ENCODE measurements around the gene CNBD2.
"Not testable (repeated sequence)": the region's sequence is repeated elsewhere in the genome, so short reads cannot be mapped to it uniquely, and the experiment has no call there.

Gene CNBD2

DNA sequence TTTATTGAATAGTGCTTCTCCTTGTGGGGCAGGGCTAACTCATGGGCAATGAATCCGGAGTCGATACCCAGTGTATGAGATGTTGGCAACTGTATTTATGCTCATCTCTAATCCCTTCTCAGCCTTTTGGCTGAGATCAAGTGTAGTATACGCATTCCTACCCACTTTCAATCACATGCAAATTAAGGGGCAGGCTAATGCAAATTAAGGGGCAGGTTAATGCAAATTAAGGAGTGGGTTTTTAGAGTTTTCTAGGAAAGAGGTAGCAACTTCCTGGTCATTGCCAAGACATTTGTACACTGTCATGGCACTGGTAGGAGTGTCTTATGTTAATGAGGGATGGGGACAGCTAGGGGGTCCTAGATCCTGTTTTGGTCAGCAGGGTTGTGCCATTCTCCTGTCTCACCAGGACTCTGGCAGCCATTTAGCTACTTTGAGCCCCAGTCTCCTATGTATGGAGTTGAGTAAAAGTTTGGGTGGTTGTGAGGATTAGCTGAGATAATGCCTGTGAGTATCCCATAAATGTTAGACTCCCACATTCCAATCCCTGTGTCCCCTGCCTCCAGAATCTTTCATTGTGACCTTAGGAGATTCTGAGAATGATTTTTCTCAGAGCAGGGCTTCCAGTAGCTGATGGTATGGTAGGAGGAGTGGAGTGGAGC lies at the start of gene CNBD2:
Gene CNBD2 (plus strand): TSS at position 612 of the 662 bp plus-strand sequence. CDS start 173 bp downstream, outside the sequence.
- no peak for DNase-seq

DNA sequence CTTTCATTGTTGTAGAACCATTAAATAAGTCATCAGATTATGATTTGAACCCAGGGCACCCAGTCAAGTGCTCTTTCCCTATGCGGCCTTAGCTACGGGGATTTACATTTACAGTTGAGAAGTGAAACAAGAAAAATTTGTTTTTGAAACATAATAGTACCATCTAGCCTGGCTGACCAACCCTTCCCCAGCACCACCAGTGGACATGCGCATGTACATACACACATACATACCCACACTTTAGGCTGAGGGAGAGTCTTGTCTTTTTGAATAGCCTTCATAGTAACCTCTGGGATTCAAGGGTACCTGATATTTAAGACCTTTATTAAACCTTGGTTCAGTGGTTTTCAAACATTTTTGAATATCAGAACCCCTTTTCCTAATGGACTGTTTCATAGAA lies 47.9 kb upstream of the CNBD2 start:
- DNase-seq, result no peak

DNA sequence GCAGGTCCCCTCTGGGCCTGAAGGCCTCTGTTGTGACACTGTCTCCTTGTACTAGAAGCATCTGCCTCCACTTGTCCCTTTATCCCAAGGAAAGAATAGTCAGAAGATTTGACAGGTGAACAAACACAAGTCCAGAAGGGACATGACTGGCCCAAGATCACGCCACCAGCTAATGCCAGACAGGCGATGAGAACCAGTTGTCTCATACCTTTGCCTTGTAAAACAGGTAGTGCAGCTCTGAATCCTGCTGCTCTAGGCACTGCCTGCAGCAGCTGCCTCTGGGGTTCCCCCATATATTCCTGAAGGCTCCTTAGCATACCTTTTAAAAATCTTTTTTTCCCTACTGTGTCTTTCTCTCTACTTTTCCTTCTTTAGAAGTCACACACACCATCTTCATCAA lies 39.1 kb upstream of the CNBD2 start:
- no peak for DNase-seq

DNA sequence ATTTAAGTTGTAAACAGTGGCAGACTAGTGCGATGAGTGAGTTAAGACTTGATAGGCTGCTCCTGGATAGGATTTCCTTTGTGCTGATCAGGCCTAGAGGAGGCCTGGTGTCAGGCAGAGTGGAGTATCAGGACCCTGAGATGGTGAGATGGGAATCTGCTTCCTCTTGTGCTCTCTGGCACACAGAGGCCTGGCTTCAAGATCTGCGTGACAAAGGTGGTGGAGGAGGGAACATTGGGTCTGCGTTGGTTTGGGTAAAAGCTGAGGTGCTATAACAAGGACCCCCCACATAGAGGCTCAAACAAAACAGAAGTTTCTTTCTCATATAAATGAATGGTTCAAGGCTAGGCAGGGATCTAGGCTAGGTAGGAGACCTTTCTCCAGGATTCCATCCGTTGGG lies 34.3 kb upstream of the CNBD2 start:
- no peak for DNase-seq

DNA sequence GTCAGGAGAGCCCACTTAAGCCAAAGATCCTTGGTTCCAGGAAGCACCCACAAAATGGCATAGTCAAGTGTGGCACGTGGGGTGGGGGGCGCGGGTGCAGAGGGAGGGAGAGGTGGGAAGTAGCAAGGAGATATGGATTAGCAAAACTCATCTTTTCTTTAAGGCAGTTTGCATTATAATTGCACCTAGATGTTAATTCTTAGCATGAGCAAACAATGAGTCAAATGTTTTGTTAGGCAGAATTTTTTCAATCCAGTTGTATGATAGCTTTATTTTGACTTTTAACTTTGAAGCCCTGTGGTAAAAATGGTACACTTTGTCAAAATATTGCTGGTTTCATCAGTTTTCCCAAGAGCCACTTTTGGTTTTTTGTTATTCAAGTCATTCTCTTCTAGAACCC lies 29.1 kb upstream of the CNBD2 start:
- DNase-seq, result no peak

DNA sequence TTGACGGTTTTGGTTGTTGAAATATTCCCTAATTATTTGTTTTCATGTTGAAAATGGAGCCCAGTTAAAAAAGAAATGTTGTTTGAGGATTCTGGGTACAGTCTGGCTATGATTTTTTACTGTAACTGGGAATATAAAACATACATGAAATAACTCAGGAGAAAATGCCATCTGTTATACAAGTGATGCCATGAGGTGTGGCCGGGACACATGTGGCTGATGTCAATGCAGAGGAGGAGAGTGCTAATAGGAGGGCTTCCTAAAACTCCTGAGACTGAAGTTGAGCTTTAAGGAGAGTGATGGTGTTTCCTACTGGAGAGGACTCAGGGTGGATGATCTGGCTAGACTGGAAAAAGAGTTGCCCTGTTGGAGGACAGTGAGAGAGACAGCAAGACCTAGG lies 26.8 kb upstream of the CNBD2 start:
- no peak for DNase-seq

DNA sequence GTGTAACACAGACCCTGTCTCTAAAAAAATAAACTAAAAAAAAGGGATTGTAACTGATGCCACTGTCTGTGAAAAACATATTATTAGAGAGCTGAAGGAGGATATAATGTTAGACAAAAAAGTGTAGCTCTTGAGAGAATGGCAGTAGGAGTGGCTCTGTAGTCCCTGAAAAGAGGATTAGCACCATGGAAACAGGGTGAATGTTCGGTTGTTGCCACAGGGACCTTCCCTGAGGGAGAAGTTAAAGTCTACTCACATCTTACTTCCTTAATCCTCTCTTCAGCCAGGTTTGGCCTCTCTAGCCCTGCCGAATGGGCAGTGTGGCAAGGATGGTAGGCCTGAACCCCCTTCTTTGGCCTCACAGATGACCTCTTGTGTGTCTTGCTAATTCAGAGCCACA lies 26.1 kb upstream of the CNBD2 start:
- DNase-seq, result no peak

DNA sequence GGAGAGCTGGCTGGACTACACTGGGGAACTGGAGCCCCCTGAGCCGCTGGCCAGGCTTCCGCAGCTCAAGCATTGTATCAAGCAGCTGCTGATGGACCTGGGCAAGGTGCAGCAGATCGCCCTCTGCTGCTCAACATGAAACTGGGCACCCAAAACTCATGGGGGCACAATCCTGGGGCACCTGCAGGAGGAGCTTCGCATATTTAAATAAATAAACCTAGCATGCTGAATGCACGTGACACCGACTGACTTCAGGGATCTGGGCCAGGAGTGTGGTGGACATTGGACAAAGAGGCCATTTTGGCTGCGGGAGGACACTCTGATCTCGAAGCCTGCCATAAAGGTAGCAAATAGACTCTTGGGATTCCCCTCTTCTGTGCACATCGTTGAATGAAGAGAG lies 20.9 kb upstream of the CNBD2 start:
- no peak for DNase-seq

DNA sequence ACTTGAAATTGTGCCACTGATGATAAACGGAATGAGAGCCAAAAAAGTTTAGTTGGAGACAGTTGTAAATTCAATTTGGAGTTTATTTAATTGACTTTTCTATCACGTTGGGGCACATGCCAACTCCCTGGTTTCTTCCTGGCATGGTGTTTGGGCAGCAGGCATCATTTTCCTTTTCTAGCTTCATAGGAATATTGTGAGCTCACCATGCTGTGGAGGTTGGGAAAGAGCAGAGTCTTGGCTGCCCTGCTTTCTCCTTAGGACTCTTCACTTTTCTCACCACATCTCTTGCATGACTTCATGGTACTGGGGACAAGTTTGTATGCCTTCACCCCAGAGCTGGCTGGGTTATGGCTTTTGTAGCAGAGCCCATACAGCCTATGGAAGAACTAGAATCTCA lies 20.5 kb upstream of the CNBD2 start:
- DNase-seq, result no peak

DNA sequence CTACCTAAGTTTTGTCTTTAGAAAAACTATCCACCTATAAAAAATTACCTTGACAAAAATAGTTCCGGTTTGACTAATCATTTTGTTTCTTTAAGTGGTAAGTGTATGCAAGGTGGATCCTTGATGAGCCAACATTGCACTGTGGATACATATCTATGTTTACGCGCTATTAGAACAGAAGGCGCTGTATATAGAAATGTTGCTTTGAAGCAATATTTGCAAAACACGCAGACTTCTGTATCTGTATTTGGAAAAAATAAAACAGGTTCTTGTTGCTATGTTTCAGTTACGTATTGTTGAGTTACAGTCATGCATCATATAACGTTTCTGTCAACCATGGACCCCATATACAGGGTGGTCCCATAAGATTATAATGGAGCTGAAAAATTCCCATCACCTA lies 18.3 kb upstream of the CNBD2 start:
- DNase-seq, result no peak

DNA sequence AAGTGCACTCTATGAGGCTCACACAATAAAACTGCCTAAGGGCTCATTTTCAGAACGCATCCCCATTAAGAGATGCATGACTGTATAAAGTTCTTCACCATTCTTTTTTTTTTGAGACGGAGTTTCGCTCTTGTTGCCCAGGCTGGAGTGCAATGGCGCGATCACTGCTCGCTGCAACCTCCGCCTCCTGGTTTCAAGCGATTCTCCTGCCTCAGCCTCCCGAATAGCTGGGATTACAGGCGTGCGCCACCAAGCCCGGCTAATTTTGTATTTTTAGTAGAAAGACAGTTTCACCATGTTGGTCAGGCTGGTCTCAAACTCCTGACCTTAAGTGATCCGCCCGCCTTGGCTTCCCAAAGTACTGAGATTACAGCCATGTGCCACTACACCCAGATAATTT lies 16.3 kb upstream of the CNBD2 start:
- DNase-seq, result not testable (repeated sequence)

DNA sequence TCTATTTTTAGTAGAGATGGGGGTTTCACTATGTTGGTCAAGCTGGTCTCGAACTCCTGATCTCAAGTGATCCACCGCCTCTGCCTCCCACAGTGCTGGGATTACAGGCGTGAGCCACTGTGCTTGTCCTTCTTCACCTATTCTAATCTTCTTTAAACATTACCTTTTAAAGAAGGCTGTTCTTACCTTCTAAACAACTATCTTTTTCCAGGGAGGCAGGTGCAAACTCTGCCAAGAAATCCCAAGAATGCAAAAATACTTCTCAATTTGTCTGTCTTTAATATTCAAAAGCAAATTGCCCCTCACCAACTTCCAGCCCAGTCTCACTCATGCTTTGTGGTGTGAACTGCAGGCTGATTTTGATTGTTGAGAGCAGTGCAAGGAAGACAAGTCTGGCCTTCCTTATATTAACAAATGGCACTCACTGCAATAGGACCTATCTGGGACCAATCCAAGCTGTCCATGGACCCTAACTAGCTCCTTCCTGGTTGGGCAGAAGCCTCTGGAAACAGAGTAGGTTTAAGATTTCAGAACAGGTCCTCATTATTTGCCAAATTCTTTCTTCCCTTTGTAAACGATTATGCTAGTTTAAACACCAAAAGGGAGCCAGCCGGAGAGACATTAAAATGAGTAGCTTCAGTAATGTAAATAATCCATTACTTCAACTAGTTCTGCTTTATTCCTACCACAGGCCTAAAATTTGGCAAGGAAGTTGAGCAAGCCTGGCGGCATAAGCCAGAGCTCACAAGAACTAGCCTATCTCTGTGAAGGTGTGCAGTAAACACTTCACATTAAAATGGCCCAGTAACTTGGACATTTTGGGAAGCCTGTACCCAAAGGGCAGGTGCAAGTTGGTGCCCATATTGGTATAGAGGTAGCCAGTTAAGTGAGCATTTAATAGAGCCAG lies 15.7 kb upstream of the CNBD2 start:
- no peak for DNase-seq

DNA sequence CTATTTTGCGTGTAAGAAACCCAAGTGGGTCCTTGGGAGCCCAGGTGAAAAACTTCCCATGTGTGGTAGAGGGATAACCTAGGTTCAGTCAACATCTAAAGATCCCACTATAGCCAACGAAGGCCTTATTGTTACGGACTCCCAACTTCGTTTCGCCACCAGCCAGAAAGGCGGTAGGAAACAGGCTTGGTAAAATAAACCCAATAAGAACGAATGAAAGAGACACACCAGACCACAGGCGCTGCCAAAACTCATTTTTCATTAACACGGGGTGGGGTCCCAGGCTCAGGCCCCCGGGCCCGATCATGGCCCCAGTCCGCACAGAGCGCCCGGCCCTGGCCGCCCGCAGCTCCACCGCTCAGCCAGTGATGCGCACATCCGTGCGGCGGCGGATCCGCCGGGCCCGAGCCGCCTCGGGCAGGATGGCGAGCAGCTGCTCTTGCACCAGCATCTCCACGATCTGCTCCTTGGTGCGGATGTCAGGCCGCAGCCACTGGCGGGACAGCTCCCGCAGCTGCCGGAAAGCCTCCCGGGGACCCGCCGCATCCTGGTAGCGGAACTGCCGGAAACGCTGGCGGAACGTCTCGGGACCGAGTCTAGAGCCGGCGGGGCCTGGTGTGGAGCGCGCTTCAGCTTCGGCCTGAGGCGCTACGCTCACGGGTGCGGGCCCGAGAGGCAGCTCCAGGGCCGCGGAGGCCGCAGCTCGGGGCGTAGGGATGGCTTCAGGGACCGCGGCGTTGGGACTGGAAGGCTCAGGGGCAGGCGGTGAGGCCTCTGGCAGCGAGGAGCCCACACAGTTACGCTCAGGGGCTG lies 14.8 kb upstream of the CNBD2 start:
- DNase-seq, result peak; percentile 52

DNA sequence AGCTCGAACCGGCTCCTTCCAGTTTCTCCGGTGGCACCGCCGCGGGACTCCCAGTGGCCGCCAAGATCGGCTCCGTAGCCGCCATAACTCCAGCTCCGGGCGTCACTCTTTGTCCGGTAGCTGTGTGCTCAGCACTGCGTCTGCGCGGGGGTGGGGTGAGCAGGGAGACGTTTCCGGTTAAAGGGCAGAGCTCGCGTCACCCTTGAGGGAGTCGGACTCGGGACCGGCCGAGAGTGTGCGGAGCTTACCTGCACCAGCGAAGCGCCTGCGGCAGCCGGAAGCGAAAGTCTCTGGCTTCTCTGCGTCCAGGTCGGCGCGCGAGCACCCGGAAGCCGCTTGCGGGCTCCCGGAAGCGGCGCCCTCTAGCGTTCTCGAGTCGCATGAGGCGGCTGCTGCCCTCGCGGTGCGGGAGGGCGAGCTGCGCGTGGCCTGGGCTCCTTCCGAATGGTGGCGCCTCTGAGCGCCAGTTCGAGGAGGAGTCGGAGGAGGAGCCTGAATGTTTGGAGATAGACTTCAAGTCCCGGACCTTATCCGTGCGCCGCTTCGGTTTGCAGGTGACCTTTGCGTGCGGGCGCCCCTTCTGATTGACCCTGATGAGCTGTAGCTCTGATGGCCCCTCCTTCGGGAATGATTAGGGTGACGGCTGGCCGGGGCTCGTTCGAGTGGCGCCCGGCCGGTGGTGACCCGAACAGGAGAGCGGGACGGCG lies 14.0 kb upstream of the CNBD2 start, which contains the start of gene SCAND1:
Gene SCAND1 (minus strand): TSS at position 303 of the 707 bp plus-strand sequence. CDS start 218 bp downstream, at position 85.
- DNase-seq, result peak; percentile 96

DNA sequence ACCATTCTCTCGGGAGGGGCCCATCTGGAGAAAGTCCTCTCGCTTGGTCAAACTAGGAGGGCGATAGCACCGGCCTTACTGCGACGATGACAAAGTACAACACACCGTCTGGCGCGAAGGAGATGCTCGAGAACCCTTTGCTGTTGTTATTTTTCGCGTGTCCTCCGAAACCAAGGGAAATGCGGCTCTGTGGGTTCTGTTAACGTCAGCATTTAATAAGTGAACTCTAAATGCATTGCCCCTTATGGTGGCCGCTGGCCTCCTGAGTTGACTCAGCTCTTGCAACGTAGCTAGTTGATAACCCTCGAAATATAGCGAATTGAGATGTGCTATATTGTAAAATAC lies 13.5 kb upstream of the CNBD2 start:
- DNase-seq, result no peak

DNA sequence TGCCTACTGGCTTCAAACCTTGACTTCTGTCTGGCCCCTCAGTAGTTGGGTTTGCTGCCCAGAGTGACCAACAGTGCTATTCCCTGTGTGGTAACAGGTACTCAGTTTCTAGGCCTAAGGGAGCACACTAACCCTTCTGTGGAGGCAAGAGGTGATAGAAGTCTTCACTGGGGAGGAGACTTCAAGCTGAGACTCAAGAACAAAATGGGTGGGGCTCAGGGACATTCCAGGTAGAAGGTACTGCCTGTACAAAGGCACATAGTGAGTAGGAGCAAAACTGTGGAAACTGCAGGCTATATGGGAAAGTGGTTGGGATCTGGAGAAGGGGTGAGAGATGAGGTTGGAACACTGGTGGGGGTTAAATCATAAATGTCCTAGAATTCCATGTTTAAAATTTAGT lies 11.8 kb upstream of the CNBD2 start:
- DNase-seq, result no peak

DNA sequence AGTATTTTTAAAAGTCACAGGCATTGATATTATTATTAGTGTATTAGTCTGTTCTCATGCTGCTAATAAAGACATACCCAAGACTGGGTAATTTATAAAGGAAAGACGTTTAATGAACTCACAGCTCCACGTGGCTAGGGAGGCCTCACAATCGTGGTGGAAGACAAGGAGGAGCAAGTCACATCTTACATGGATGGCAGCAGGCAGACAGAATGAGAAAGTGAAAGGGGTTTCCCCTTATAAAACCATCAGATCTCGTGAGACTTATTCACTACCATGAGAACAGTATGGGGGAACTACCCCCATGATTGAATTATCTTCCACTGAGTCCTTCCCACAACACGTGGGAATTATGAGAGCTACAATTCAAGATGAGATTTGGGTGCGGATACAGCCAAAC lies 9.1 kb upstream of the CNBD2 start:
- DNase-seq, result not testable (repeated sequence)

DNA sequence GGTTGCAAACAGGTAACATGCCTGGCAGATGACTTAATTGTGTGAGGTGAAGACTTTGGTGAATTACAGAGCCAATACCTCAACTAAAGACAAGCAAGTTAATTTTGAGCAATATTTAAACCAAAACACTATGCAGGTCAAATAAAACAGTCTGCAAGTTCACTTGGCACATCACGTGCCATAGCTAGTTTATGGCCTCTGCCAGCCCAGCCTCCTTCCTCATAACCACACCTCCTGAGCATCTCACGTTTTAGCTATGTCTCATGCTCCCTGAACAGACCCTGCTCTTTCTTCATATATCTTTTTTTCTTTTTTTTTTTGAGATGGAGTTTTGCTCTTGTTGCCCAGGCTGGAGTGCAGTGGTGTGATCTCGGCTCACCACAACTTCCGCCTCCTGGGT lies 4.5 kb upstream of the CNBD2 start:
- DNase-seq, result no peak

DNA sequence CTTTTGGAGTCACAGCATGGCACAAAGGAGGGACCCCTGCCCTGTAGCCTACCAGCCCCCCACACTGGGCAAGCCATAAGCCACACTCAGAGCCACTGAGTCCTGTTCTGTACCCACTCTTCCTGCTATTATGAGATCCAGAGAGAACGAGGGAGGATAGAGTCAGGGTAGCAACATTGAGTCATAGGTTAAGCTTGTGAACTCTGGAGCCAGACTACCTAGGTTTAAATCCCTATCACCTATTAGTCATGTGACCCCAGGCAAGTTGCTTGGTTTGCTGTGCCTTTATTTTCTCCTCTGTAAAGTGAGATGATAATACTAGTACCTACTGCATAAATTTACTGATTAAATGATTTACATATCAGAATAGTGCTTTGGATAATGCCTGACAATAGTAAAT lies 540 bp downstream of the CNBD2 start:
- no peak for DNase-seq

DNA sequence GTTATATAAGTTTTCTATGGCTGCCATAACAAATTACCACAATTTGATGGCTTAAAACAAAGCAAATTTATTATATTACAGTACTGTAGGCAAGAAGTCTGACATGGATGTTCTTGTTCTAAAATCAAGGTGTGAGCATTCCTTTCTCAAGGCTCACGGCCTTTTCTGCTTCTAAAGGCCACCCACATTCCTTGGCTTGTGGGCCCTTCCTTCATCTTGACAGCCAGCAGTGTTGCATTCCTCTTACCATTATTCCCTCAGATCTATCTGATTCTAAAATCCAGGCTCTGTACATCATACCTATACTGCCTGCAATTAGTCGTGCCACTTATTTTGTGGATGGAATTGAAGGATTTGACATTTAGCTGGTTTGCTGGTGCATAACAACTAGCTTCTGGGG lies 3.6 kb downstream of the CNBD2 start:
- DNase-seq, result no peak

DNA sequence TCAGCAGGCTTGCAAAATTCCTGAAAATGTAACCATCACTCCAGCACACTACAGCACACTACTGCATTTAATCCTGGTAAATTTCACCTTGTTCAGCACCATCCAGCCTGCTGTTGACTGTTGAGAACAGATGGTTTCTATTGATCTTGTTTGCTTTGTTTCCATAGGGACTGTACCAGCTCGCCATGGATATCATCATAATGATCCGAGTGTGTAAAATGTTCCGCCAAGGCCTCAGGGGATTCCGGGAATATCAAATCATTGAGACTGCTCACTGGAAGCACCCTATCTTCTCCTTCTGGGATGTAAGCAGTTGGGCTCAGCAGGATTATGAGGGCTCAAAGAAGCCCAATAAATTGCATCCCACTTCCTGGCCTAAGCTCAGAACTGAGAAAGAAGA lies 4.1 kb downstream of the CNBD2 start:
- DNase-seq, result no peak

DNA sequence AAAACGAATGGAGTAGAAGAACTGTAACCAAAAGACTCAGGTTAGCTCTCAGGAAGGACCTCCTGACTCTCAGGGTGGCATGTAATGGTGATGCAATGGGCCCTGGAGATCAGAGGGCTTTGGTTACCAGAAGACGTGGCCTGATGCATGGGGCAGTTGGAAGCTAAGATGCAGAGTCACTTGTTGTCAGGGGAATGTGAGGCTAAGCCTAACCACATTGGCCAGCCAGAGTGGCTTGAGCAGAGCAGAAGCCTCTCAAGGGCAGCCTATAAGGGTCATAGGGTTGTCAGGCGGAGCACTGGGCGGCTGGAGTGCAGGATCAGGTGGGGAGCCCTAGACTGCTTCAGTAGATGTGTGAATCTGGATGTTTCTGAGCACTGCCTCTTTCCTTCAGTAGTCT lies 5.9 kb downstream of the CNBD2 start:
- no peak for DNase-seq

All from T1000 (cell line).